ENCODE data around the gene OPTN.

DNA sequence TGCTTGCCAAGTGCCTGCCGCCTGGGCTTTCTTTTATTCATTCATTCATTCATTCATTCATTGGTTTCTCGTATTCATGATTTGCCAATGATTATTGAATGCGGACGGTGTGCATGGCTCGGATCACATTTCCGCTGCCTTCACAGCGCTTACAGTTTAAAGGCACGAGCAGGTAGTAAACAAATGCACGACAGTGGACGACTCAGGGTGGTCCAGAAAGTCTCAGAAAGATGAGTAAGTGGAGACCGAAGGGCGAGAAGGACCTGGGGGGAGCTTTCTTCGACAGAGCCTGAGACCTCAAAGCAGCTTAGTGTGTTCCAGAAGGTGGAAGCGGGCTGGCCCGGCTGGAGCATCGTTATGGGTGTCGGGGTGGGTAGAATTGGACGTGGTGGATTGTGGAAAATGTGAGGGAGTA, 61.9 kb downstream of the OPTN start:
- TF ChIP-seq CTCF (IDR thresholded peaks at IDR 0.05) = no peak
- no peak for TF ChIP-seq POLR2A (IDR thresholded peaks at IDR 0.05)
